MV-4-11 (cell line): ENCODE results near the gene PYGO2.
"Not testable (repeated sequence)": the region's sequence is repeated elsewhere in the genome, so short reads cannot be mapped to it uniquely, and the experiment has no call there.

ENCODE experiments used
- DNase-seq: peaks from one replicate; lab custom pipeline; 2025; lab: John Stamatoyannopoulos, UW

The PYGO2 gene

GRCh38 chr1:154908937-154909336, 52.6 kb downstream of the PYGO2 start:
- DNase-seq = no peak

- not testable (repeated sequence) for DNase-seq
Measured at GRCh38 chr1:154908129-154908528, 53.5 kb downstream of the PYGO2 start.
